Common myeloid progenitor, CD34-positive (primary cell): ENCODE results near the gene ATXN10.

ENCODE experiments used
- CTCF ChIA-PET: fragments of 350-600 bp; sonication (Branson Sonifier 250); formaldehyde crosslinking; loops from one replicate; lab custom pipeline; 2021; ENCODE audit warnings: antibody characterized with exemption; lab: Charles Lee
- POLR2A ChIA-PET: fragments of 350-600 bp; sonication (Branson Sonifier 250); formaldehyde crosslinking; loops from one replicate; lab custom pipeline; 2021; ENCODE audit warnings: antibody characterized with exemption; lab: Charles Lee
- DNase-seq, 3 donors: peaks; one replicate each; pipeline versions ENCODE4 v3.0.0 to v3.0.0-alpha.2; 2013
- H3K27ac ChIP-seq, 2 experiments: 1 replicate in 1 of 2; 2 replicates in 1 of 2; pipeline ENCODE4 v1.7.0; 2013; ENCODE audit warnings: inconsistent platforms in 2 of 2, low read length in 2 of 2, mild to moderate bottlenecking in 2 of 2, low read depth in 1 of 2, moderate library complexity in 1 of 2; ENCODE audit not compliant: severe bottlenecking in 2 of 2, insufficient read depth in 1 of 2, poor library complexity in 1 of 2
- H3K27me3 ChIP-seq, 5 experiments: replicated peaks in 2 of 5; 1 replicate in 3 of 5; 2 replicates in 2 of 5; pipeline versions ENCODE4 v1.6.1 to v1.7.0; 2013; ENCODE audit warnings: low read length in 4 of 5, mild to moderate bottlenecking in 2 of 5, moderate library complexity in 2 of 5, inconsistent platforms in 1 of 5; ENCODE audit not compliant: insufficient read depth in 5 of 5, control insufficient read depth in 4 of 5
- H3K36me3 ChIP-seq, 4 experiments: 1 replicate in 2 of 4; 2 replicates in 2 of 4; pipeline versions ENCODE4 v1.6.1 to v1.7.0; 2013; ENCODE audit warnings: low read length in 3 of 4, control low read depth in 1 of 4, mild to moderate bottlenecking in 1 of 4; ENCODE audit not compliant: control insufficient read depth in 4 of 4, insufficient read depth in 4 of 4
- H3K4me1 ChIP-seq, 4 experiments: 1 replicate in 3 of 4; 2 replicates in 1 of 4; pipeline versions ENCODE4 v1.6.1 to v1.7.1; 2013; ENCODE audit warnings: low read length in 3 of 4, mild to moderate bottlenecking in 3 of 4, control low read depth in 1 of 4, inconsistent platforms in 1 of 4, moderate library complexity in 1 of 4; ENCODE audit not compliant: control insufficient read depth in 4 of 4, insufficient read depth in 4 of 4; ENCODE audit errors: control extremely low read depth in 1 of 4
- H3K4me3 ChIP-seq, 7 experiments: 1 replicate in 4 of 7; 2 replicates in 3 of 7; pipeline versions ENCODE4 v1.5.1 to v1.7.0; 2013; ENCODE audit warnings: mild to moderate bottlenecking in 7 of 7, low read length in 6 of 7, moderate library complexity in 6 of 7, inconsistent platforms in 2 of 7, low read depth in 2 of 7, control low read depth in 1 of 7; ENCODE audit not compliant: insufficient read depth in 4 of 7, control insufficient read depth in 1 of 7; ENCODE audit errors: extremely low read depth in 1 of 7
- H3K9me3 ChIP-seq, 5 experiments: 1 replicate in 4 of 5; 2 replicates in 1 of 5; pipeline versions ENCODE4 v1.6.1 to v1.7.1; 2013; ENCODE audit warnings: low read length in 4 of 5, mild to moderate bottlenecking in 2 of 5, inconsistent platforms in 1 of 5, low read depth in 1 of 5, moderate library complexity in 1 of 5; ENCODE audit not compliant: control insufficient read depth in 4 of 5, insufficient read depth in 2 of 5; ENCODE audit errors: control extremely low read depth in 1 of 5
- whole genome bisulfite sequencing: methylation state at CpG from one replicate; pipeline ENCODE4 v1.1.5; 2013; ENCODE audit not compliant: insufficient coverage; 5-methylcytosine and 5-hydroxymethylcytosine counted together

Gene ATXN10

GRCh38 chr22:45807156-45807915 is 135.7 kb downstream of the ATXN10 start:
- POLR2A ChIA-PET: no interaction called here
- no peak for DNase-seq
- no peak overlapping the region for H3K27ac ChIP-seq
- WGBS: 100% methylated on average over 10 of the region's 10 CpGs
- no peaks in the 10 kb centered on the region for H3K4me1 ChIP-seq
- no peaks in the 10 kb centered on the region for H3K27me3 ChIP-seq
- H3K4me3 ChIP-seq: no peak overlapping the region
- CTCF ChIA-PET: no interaction called here
- H3K9me3 ChIP-seq: no peaks in the 10 kb centered on the region
- H3K36me3 ChIP-seq: peaks cover 16 to 43% (median 31%) of the 10 kb centered on the region in 4 experiments

GRCh38 chr22:45812910-45813309 is 141.3 kb downstream of the ATXN10 start:
- H3K4me1 ChIP-seq: no peaks in the 10 kb centered on the region
- H3K9me3 ChIP-seq: no peaks in the 10 kb centered on the region
- H3K4me3 ChIP-seq: no peak overlapping the region
- no peak for DNase-seq
- H3K36me3 ChIP-seq: peaks cover 14 to 56% (median 33%) of the 10 kb centered on the region in 4 experiments
- H3K27ac ChIP-seq: no peak overlapping the region
- CTCF ChIA-PET: interaction anchor here (1.2 kb wide), 1 partner anchor 13 kb away, joined by 3 read pairs; no protein-coding TSS in a partner anchor
- POLR2A ChIA-PET: no interaction called here
- WGBS: 98% methylated on average over 6 of the region's 6 CpGs
- H3K27me3 ChIP-seq: no peaks in the 10 kb centered on the region

GRCh38 chr22:45814198-45814597 is 142.6 kb downstream of the ATXN10 start:
- POLR2A ChIA-PET: no interaction called here

GRCh38 chr22:45816776-45817175 is 145.1 kb downstream of the ATXN10 start:
- Histone ChIP-seq H3K9me3 (no peaks in the 10 kb centered on the region), H3K27ac (no peak overlapping the region), H3K4me3 (no peak overlapping the region), H3K27me3 (no peaks in the 10 kb centered on the region), H3K4me1 (peaks cover 0 to 2% (median 0%) of the 10 kb centered on the region in 4 experiments), H3K36me3 (peaks cover 6 to 49% (median 29%) of the 10 kb centered on the region in 4 experiments)
- no peak for DNase-seq
- POLR2A ChIA-PET: no interaction called here
- 94% methylated on average over 7 of the region's 8 CpGs for WGBS
- CTCF ChIA-PET: no interaction called here

More at GRCh38 chr22:45814198-45814597, 142.6 kb downstream of the ATXN10 start:
- Histone ChIP-seq H3K4me1 (no peaks in the 10 kb centered on the region), H3K9me3 (no peaks in the 10 kb centered on the region), H3K27ac (no peak overlapping the region), H3K4me3 (no peak overlapping the region), H3K36me3 (peaks cover 11 to 53% (median 32%) of the 10 kb centered on the region in 4 experiments), H3K27me3 (no peaks in the 10 kb centered on the region)
- no peak for DNase-seq
- CTCF ChIA-PET: no interaction called here
- WGBS: 100% methylated on average over 2 of the region's 2 CpGs

- Histone ChIP-seq H3K9me3 (no peaks in the 10 kb centered on the region), H3K27me3 (no peaks in the 10 kb centered on the region), H3K4me3 (no peak overlapping the region), H3K36me3 (peaks cover 2 to 40% (median 23%) of the 10 kb centered on the region in 4 experiments), H3K4me1 (peaks cover 0 to 4% (median 2%) of the 10 kb centered on the region in 4 experiments), H3K27ac (no peak overlapping the region)
- ChIA-PET CTCF (no interaction called here), POLR2A (no interaction called here)
- no peak for DNase-seq
- WGBS: 92% methylated on average over 7 of the region's 8 CpGs
Measured at GRCh38 chr22:45817745-45818423, 146.2 kb downstream of the ATXN10 start.

GRCh38 chr22:45818424-45819085 is 146.9 kb downstream of the ATXN10 start:
- no peak overlapping the region for H3K27ac ChIP-seq
- ChIA-PET CTCF (no interaction called here), POLR2A (no interaction called here)
- H3K4me1 ChIP-seq: peaks cover 0 to 10% (median 6%) of the 10 kb centered on the region in 4 experiments
- H3K9me3 ChIP-seq: no peaks in the 10 kb centered on the region
- 94% methylated on average over 11 of the region's 14 CpGs for WGBS
- H3K4me3 ChIP-seq: no peak overlapping the region
- no peaks in the 10 kb centered on the region for H3K27me3 ChIP-seq
- no peak for DNase-seq
- peaks cover 2 to 34% (median 21%) of the 10 kb centered on the region in 4 experiments for H3K36me3 ChIP-seq
